Muscle of leg (tissue), 11 donors: ENCODE results near the gene MEX3C. TPM values are rescaled to one million over a fixed set of nuclear protein-coding genes. Genes with fewer than 3 reads are reported as not detected.

Source experiments
- DNase-seq: peaks from one replicate; pipeline ENCODE4 v3.0.0; 2013
- H3K27ac ChIP-seq: one replicate; pipeline ENCODE4 v1.5.1; 2013; ENCODE audit warnings: mild to moderate bottlenecking, low read length, control low read depth
- H3K27me3 ChIP-seq: one replicate; pipeline ENCODE4 v1.6.1; 2013; ENCODE audit warnings: low read length; ENCODE audit not compliant: control insufficient read depth, insufficient read depth
- H3K36me3 ChIP-seq: one replicate; pipeline ENCODE4 v1.6.1; 2013; ENCODE audit warnings: low read length; ENCODE audit not compliant: control insufficient read depth, insufficient read depth
- H3K4me1 ChIP-seq: one replicate; pipeline ENCODE4 v1.6.1; 2013; ENCODE audit warnings: low read length; ENCODE audit not compliant: control insufficient read depth, insufficient read depth
- H3K4me3 ChIP-seq: one replicate; pipeline ENCODE4 v1.5.1; 2013; ENCODE audit warnings: low read length, control low read depth
- H3K9me3 ChIP-seq: replicated peaks from 2 replicates; pipeline ENCODE4 v1.6.1; 2013; ENCODE audit warnings: low read depth, low read length; ENCODE audit not compliant: control insufficient read depth
- WGBS: methylation state at CpG from one replicate; pipeline ENCODE4 v1.1.5; 2013; ENCODE audit warnings: missing lambda C conversion rate; ENCODE audit not compliant: insufficient coverage; 5-methylcytosine and 5-hydroxymethylcytosine counted together
- polyA plus RNA-seq, 8 donors: library from polyadenylated mRNA; unstranded; fragments of 120-200 nt; gene quantifications; one replicate each; pipeline versions ENCODE4 v1.2.1 to v1.2.3, GENCODE V29; 2013; ENCODE audit warnings: inconsistent platforms in 1 of 8, low replicate concordance in 1 of 8; ENCODE audit not compliant: insufficient read length in 8 of 8, insufficient read depth in 1 of 8
- total RNA-seq: library from RNA; stranded (reverse); fragments of 120-200 nt; gene quantifications from one replicate; pipeline ENCODE4 v1.2.4, GENCODE V29; 2013

Gene MEX3C
- total and polyA plus RNA-seq, 9 donors = 28.5 to 38.7 (median 31.1) TPM

GRCh38 chr18:51137891-51138290 is 59.6 kb downstream of the MEX3C start:
- H3K9me3 ChIP-seq = no peaks in the 10 kb centered on the region
- no peaks in the 10 kb centered on the region for H3K36me3 ChIP-seq
- no peak overlapping the region for H3K4me3 ChIP-seq
- H3K4me1 ChIP-seq = no peaks in the 10 kb centered on the region
- no peak for DNase-seq
- WGBS = 93% methylated on average over 5 of the region's 7 CpGs
- H3K27ac ChIP-seq = no peak overlapping the region
- H3K27me3 ChIP-seq = no peaks in the 10 kb centered on the region

GRCh38 chr18:51137026-51137729 is 60.3 kb downstream of the MEX3C start:
- Histone ChIP-seq H3K4me3 (no peak overlapping the region), H3K9me3 (no peaks in the 10 kb centered on the region), H3K4me1 (no peaks in the 10 kb centered on the region), H3K27ac (no peak overlapping the region), H3K27me3 (no peaks in the 10 kb centered on the region), H3K36me3 (no peaks in the 10 kb centered on the region)
- no peak for DNase-seq
- 91% methylated on average over 21 of the region's 21 CpGs for WGBS

GRCh38 chr18:51135795-51136194 is 61.7 kb downstream of the MEX3C start:
- Histone ChIP-seq H3K4me1 (no peaks in the 10 kb centered on the region), H3K4me3 (no peak overlapping the region), H3K36me3 (no peaks in the 10 kb centered on the region), H3K27me3 (no peaks in the 10 kb centered on the region), H3K9me3 (no peaks in the 10 kb centered on the region), H3K27ac (no peak overlapping the region)
- 63% methylated on average over 1 of the region's 6 CpGs for WGBS
- DNase-seq = no peak

GRCh38 chr18:51135364-51135763 is 62.1 kb downstream of the MEX3C start:
- H3K27me3 ChIP-seq = no peaks in the 10 kb centered on the region
- no peak overlapping the region for H3K27ac ChIP-seq
- H3K36me3 ChIP-seq = no peaks in the 10 kb centered on the region
- 90% methylated on average over 2 of the region's 9 CpGs for WGBS
- DNase-seq = no peak
- H3K4me3 ChIP-seq = no peak overlapping the region
- H3K9me3 ChIP-seq = no peaks in the 10 kb centered on the region
- no peaks in the 10 kb centered on the region for H3K4me1 ChIP-seq

GRCh38 chr18:51134721-51135120 is 62.8 kb downstream of the MEX3C start:
- Histone ChIP-seq H3K36me3 (no peaks in the 10 kb centered on the region), H3K4me1 (no peaks in the 10 kb centered on the region), H3K4me3 (no peak overlapping the region), H3K27ac (no peak overlapping the region), H3K9me3 (no peaks in the 10 kb centered on the region), H3K27me3 (no peaks in the 10 kb centered on the region)
- WGBS = 95% methylated on average over 4 of the region's 4 CpGs
- no peak for DNase-seq

- Histone ChIP-seq H3K36me3 (no peaks in the 10 kb centered on the region), H3K9me3 (no peaks in the 10 kb centered on the region), H3K27ac (no peak overlapping the region), H3K4me1 (no peaks in the 10 kb centered on the region), H3K27me3 (no peaks in the 10 kb centered on the region), H3K4me3 (no peak overlapping the region)
- DNase-seq = no peak
- 70% methylated on average over 2 of the region's 12 CpGs for WGBS
These were observed 63.8 kb downstream of the MEX3C start for GRCh38 chr18:51133580-51134160.

- Histone ChIP-seq H3K9me3 (no peaks in the 10 kb centered on the region), H3K4me1 (no peaks in the 10 kb centered on the region), H3K27ac (no peak overlapping the region), H3K27me3 (no peaks in the 10 kb centered on the region), H3K36me3 (no peaks in the 10 kb centered on the region), H3K4me3 (no peak overlapping the region)
- DNase-seq = no peak
- WGBS = 69% methylated on average over 5 of the region's 6 CpGs
These were observed 65.1 kb downstream of the MEX3C start for GRCh38 chr18:51132256-51132935.

- no peak overlapping the region for H3K4me3 ChIP-seq
- H3K27me3 ChIP-seq = no peaks in the 10 kb centered on the region
- no peaks in the 10 kb centered on the region for H3K4me1 ChIP-seq
- no peak overlapping the region for H3K27ac ChIP-seq
- DNase-seq = no peak
- no peaks in the 10 kb centered on the region for H3K9me3 ChIP-seq
- WGBS = 84% methylated on average over 3 of the region's 4 CpGs
- H3K36me3 ChIP-seq = no peaks in the 10 kb centered on the region
These were observed 68.9 kb downstream of the MEX3C start for GRCh38 chr18:51128533-51128932.

- Histone ChIP-seq H3K36me3 (no peaks in the 10 kb centered on the region), H3K9me3 (no peaks in the 10 kb centered on the region), H3K27me3 (no peaks in the 10 kb centered on the region), H3K27ac (no peak overlapping the region), H3K4me3 (no peak overlapping the region), H3K4me1 (no peaks in the 10 kb centered on the region)
- no CpG with 5 or more reads among the region's 3 CpGs for WGBS
- no peak for DNase-seq
These were observed 69.8 kb downstream of the MEX3C start for GRCh38 chr18:51127664-51128063.

- Histone ChIP-seq H3K9me3 (no peaks in the 10 kb centered on the region), H3K36me3 (no peaks in the 10 kb centered on the region), H3K27me3 (no peaks in the 10 kb centered on the region), H3K4me1 (no peaks in the 10 kb centered on the region), H3K4me3 (no peak overlapping the region), H3K27ac (no peak overlapping the region)
- WGBS = 100% methylated on average over 1 of the region's 2 CpGs
- DNase-seq = no peak
These were observed 71.5 kb downstream of the MEX3C start for GRCh38 chr18:51125976-51126375.
